Limb (tissue), 2 donors: Measurements from ENCODE around the gene SPCS3.
"Not testable (repeated sequence)": the region's sequence is repeated elsewhere in the genome, so short reads cannot be mapped to it uniquely, and the experiment has no call there.

Source experiments
- DNase-seq, 2 donors: peaks; one replicate each; pipeline ENCODE4 v3.0.0-alpha.2; 2016; ENCODE audit errors: extremely low spot score in 2 of 2

Gene SPCS3

DNA sequence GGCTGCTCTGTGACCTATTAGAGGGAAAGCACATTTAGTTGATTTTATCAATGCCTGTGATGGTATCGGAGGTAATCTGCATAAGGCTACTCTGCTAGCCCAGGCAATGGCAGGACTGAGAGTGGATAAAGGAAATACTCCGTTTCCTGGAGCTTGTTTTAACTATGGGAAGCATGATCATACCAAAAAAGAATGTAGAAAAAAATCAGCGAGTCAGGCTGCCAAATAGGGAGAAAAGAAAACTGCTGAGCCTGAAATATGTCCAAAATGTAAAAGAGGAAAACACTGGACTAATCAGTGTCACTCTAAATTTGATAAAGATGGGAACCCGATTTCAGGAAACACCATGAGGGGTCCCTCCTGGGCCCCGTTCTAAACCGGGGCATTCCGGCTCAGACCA lies 25.6 kb downstream of the SPCS3 start:
- DNase-seq: not testable (repeated sequence)

DNA sequence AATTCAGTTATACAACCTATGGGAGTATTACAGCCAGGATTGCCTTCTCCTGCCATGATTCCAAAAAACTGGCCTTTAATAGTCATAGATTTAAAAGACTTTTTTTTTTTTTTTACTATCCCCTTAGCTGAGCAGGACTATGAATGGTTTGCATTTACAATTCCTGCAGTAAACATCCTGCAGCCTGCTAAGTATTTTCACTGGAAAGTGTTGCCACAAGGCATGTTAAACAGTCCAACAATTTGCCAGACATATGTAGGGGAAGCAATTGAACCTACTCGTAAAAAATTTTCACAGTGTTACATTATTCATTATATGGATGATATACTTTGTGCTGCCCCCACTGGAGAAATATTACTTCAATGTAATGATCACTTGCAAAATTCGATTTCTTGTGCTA lies 27.1 kb downstream of the SPCS3 start:
- not testable (repeated sequence) for DNase-seq

DNA sequence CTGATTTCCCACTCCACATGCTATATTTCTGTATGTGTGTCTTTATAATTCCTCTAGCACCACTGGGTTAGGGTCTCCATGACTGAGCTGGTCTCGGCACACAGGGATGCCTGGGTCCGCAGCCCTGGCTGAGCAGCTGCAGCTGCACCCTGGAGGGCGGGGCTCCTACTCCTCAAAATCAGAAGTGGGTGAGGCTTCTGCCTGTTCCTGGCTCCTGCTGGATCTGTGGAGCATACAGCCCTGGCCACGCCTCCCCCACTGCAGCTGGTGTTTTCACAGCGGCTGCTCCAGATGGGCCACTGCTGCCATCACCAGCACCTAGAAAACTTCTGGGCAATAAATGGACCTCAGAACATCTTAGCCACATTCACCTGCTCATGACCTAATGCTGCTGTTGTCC lies 30.9 kb downstream of the SPCS3 start:
- no peak for DNase-seq

DNA sequence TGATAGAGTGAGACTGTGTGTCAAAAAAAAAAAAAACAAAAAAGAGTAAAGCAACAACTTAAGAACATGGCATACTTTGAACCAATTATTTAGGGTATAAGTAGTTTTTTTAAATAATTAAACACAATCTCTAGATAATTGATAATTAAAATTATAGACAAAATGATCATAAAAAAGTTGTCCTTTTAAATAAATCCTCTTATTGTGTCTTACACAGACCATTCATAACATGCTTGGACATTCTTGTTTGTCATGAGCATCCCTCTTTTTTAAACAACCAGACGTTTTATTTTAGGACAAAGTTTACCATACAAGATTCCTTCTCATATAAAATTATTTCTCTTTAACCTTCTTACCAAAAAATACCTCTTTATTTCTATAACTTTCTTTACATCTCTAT lies 35.1 kb downstream of the SPCS3 start:
- DNase-seq: no peak

DNA sequence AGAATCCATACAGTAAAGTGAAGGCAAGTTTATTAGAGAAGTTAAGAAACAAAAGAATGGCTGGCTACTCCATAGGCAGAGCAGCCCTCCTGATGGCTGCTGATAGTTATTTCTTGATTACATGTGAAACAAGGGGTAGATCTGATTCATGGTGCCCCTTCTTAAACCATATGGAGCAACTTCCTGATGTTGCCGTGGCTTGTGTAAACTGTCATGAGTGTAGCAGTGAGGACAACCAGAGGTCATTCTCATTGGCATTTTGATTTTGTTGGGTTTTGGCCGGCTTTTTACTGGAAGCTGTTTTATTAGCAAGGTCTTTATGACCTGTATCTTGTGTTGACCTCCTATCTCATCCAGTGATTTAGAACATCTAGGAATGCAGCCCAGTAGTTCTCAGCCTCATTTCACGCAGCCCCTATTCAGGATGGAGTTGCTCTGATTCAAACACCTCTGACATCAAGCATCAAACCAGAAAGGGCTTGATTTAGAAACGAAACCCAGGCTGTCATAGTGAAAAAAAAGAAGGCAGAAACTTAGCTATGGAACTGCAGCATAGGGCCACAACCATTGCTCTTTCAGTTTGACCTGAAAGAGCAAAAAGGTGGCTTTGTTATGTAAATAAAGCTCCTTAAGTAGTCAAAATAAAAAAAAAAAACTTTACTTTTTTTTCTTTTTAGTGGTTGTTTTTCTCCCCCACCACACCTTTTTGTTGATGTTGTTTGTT lies 37.8 kb downstream of the SPCS3 start:
- DNase-seq: no peak

DNA sequence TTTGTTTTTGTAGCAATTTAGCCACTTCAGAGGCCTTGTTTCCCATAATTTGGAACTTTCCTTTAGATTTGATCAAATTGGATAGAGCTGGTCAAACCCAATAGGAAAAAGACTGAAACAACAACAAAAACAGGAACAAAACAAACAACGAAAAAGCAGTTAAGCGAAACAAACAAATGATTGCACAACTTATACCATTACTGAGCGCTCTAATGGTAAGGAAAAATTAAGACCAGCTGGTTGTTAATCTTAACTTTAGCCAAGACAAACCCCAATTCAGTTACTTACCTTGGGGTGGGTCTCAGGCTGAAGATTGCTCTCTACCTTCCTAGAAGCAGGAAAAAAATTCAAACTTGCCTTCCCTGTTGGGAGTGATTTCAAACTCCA lies 38.3 kb downstream of the SPCS3 start:
- DNase-seq: no peak

DNA sequence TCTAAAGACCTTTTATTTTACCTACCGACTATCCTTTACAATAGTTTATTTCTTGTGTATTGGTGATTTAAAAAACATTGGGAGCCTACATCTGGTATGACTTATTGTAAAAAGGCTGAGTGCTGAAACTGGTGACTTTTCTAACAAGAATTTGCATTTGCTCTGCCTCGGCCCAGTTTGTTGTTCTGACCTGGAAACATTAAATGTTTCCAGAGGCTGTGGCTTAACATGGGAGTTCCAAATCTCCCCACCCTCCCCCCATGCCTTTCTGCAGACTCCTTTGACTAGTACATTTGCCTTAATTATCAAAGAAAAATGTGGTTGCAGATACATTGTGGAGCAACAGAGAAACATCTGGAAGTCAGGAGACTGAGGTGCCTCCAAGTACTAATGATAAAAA lies 39.8 kb downstream of the SPCS3 start:
- no peak for DNase-seq

DNA sequence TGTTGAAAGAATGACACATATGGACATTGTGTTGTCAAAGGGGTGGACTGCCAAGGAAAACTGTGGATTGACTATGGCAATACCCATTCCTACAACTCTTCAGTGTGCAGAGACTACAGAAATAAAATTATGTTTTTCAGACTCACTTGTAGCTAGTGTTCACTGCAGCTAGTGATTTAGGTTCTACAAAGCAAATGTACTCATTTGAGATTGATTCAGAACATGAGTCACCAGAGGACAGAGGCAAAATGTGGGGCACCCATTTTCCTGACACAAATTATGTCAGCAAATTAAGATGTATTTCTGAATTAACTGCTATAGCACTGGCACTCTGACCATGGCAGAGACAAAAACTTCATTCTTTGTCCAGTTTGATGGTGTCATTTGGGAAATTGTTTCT lies 40.7 kb downstream of the SPCS3 start:
- no peak for DNase-seq

DNA sequence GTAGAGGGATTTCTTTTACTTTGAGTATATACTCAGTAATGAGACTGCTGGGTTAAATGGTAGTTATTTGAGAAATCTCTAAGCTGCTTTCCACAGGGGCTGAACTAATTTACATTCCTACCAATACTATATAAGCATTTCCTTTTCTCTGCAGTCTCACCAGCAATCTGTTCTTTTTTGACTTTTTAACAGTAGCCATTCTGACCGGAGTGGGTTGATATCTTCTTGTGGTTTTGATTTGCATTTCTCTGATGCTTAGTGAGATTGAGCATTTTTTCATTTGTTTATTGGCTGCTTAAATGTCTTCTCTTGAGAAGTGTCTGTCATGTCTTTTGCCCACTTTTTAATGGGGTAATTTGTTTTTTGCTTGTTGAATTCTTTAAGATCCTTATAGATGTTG lies 43.3 kb downstream of the SPCS3 start:
- no peak for DNase-seq

DNA sequence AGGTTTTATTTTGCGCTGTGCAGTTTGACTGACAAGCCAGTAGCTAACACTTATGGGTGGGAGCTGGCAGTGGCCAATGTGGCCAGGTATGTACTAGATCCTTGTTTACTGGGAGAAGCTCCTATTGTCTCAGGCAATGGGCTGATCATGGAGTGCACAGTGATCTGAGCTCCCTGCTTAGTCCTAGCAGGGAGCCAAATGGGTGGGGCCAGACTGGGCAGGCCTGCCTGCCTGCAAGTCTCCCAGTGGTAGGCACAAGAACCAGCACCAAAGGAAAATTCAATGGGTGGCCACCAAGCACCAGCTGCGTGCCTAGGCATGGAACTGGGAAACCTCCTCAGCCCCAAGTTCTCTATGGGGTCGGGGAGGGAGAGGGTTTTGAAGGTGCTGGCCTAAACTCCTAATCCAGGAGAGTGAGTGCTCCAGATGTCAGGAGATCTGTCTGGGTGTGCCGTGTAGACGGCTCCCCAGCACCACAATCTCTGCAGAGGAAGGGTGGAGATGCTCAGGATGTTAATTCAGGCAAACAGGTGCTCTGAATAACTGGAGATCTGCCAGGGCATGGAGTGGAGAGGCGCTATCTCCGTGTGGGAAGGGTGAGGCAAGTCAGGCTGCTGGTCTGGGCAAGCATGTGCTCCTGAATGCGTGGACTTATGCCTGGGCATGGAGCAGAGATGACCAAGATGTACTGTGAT lies 48.2 kb downstream of the SPCS3 start:
- DNase-seq: no peak

DNA sequence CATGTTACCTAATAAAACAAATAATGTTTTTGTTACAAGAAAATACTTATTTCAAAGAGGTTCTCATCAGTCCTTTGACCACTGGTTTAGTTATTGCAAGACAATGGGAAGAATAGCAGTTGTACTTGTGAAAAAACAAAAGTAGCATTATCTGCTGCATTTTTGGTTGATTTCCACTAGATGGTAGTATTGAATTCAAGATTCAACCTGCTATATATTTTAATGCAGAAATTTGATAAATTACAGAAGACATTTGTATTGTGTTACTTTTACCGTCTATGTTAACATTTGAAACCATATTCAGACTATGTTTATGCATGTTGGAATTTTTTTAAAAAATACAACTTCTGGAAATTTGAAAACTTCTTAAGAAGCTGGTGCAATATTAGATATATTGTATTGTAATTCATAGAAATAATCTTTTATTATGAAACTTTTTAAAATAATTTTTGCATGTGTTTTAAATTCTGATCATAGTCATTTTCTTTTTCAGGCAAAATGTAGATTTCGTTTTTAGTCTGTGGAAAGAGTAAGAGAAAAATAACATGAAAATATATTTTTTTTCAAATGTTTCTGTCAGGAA lies 56.4 kb downstream of the SPCS3 start:
- DNase-seq: peak in 1 of 2 donors; percentile 37

DNA sequence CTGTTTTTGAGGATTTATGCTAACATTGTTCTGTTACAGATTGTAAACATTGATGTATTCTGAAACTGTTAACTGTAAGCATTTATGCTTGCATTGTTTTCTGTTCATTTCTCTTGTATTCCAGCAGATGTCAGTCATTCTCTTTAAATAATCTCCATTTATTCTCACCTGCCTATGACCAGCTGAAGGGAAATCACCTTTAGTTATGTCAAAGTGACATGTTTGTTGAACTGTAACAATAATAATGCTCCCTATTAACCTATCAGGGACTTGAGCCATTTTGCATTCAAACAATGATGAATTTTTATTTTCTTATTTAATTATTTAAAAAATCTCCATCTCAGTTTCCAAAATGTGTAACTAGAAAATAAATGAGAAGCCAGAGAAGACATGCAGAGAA lies 58.0 kb downstream of the SPCS3 start:
- peak in 1 of 2 donors; percentile 21 for DNase-seq

DNA sequence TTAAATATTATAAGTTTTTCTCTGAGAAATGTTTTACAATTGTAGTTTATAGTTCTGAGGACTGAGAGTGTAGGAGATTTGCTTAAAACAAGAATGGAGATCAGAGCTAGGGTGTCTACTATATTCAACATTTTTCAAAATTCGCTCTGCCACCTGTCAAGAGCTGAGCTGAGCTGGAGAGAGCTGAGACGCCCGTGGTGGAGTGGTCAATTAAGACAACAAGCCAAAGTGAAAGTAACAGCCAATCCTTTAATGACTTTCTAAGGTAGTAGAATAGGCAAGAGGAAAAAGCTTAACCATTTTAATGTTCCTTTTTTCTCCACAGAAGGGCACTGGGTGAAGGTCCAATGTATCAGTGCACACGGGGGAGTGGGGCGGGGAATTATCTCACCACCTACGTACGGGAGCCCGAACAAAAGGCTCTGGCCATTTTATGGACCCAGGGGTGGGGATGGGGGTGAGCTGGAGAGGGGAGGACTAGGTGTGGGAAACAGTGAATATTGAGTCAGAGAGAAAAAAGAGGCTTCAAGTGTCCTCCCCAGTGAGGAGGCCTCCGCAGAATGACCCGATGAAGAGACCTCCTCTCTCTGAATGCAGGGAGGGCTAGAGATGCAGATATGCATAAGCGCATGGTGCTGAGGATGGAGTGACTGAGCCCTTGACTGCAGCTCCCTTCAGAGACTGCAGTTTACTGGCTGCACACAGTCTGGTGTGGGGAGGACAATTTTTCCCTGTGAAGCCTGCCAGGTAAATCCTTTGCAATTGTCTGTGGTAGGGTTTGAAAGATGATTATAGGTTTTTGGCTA lies 60.8 kb downstream of the SPCS3 start:
- no peak for DNase-seq
